SK-N-SH (cell line): ENCODE data around the gene ETV3. TPM values are rescaled to one million over a fixed set of nuclear protein-coding genes. Genes with fewer than 3 reads are reported as not detected.

Experiments used
- CTCF ChIA-PET: fragments of 300-600, 350-600 bp; formaldehyde crosslinking; extraction: SDS; loops from one replicate; lab custom pipeline; 2021; lab: Yijun Ruan, JAX
- POLR2A ChIA-PET: fragments of 350-600 bp; sonication (Branson Sonifier 250); formaldehyde crosslinking; extraction: SDS; loops from one replicate; lab custom pipeline; 2020; ENCODE audit warnings: antibody characterized with exemption, inconsistent platforms; lab: Yijun Ruan, JAX
- DNase-seq: peaks from one replicate; pipeline ENCODE4 v3.0.0; 2012
- H2AFZ ChIP-seq: fragments of 200-600 bp; sonication (generic); 2 replicates; pipeline ENCODE4 v1.8.1; 2016; ENCODE audit warnings: antibody characterized with exemption, mild to moderate bottlenecking, low read depth
- H3F3A ChIP-seq: fragments of 200-600 bp; sonication (generic); replicated peaks from 2 replicates; pipeline ENCODE3; 2016; ENCODE audit warnings: antibody characterized with exemption, mild to moderate bottlenecking; ENCODE audit not compliant: insufficient read depth
- H3K27ac ChIP-seq, 2 experiments: fragments of 200-500 bp in 1 of 2; fragments of 200-600 bp in 1 of 2; sonication (Bioruptor generic) in 1 of 2; sonication (generic), shearing (Covaris generic) in 1 of 2; 2 replicates each; pipeline versions ENCODE4 v1.5.1 to v1.6.1; 2014 to 2016; ENCODE audit warnings: low read depth in 2 of 2, inconsistent platforms in 1 of 2, low read length in 1 of 2, mild to moderate bottlenecking in 1 of 2, mixed read lengths in 1 of 2
- H3K27me3 ChIP-seq: fragments of 200-600 bp; sonication (generic), shearing (Covaris generic); 2 replicates; pipeline ENCODE4 v1.6.1; 2016; ENCODE audit warnings: mixed run types; ENCODE audit not compliant: insufficient read depth
- H3K36me3 ChIP-seq, 2 experiments: fragments of 200-500 bp in 1 of 2; fragments of 200-600 bp in 1 of 2; sonication (Bioruptor generic) in 1 of 2; sonication (generic) in 1 of 2; replicated peaks in 1 of 2; 2 replicates each; pipeline versions ENCODE3 to v1.5.1; 2014 to 2016; ENCODE audit warnings: low read length in 1 of 2, mild to moderate bottlenecking in 1 of 2; ENCODE audit not compliant: insufficient read depth in 2 of 2, control insufficient read depth in 1 of 2
- H3K4me1 ChIP-seq, 2 experiments: fragments of 200-500 bp in 1 of 2; fragments of 200-600 bp in 1 of 2; sonication (Bioruptor generic) in 1 of 2; sonication (generic), shearing (Covaris generic) in 1 of 2; 2 replicates each; pipeline versions ENCODE4 v1.5.1 to v1.6.1; 2014 to 2016; ENCODE audit warnings: low read depth in 1 of 2, low read length in 1 of 2, mixed run types in 1 of 2; ENCODE audit not compliant: insufficient read depth in 2 of 2, control insufficient read depth in 1 of 2
- H3K4me2 ChIP-seq: fragments of 200-600 bp; sonication (generic), shearing (Covaris generic); 2 replicates; pipeline ENCODE4 v1.6.1; 2017; ENCODE audit warnings: mixed run types
- H3K4me3 ChIP-seq, 2 experiments: fragments of 200-500 bp in 1 of 2; fragments of 200-600 bp in 1 of 2; sonication (Bioruptor generic) in 1 of 2; sonication (generic), shearing (Covaris generic) in 1 of 2; 2 replicates each; pipeline versions ENCODE4 v1.5.1 to v1.8.1; 2014 to 2016; ENCODE audit warnings: low read depth in 2 of 2, inconsistent platforms in 1 of 2, low read length in 1 of 2, mild to moderate bottlenecking in 1 of 2, mixed read lengths in 1 of 2, moderate library complexity in 1 of 2
- H3K79me2 ChIP-seq: fragments of 200-600 bp; sonication (generic); 2 replicates; pipeline ENCODE4 v1.8.1; 2017; ENCODE audit warnings: mild to moderate bottlenecking; ENCODE audit not compliant: insufficient read depth
- H3K9ac ChIP-seq: fragments of 200-600 bp; sonication (generic); 2 replicates; pipeline ENCODE4 v1.6.1; 2017; ENCODE audit warnings: mixed run types
- H3K9me2 ChIP-seq: fragments of 200-600 bp; sonication (generic); 2 replicates; pipeline ENCODE4 v1.6.1; 2017; ENCODE audit warnings: mixed run types
- H3K9me3 ChIP-seq: fragments of 200-600 bp; sonication (generic); 2 replicates; pipeline ENCODE4 v1.6.1; 2017; ENCODE audit warnings: mixed run types, mild to moderate bottlenecking, moderate library complexity
- H4K20me1 ChIP-seq: fragments of 200-600 bp; sonication (generic); 2 replicates; pipeline ENCODE4 v1.6.1; 2017; ENCODE audit warnings: mild to moderate bottlenecking, mixed run types; ENCODE audit not compliant: insufficient read depth
- CHD2 ChIP-seq: fragments of 150-350 bp; IDR thresholded peaks from 2 replicates; pipeline ENCODE4 v1.6.1; 2018; ENCODE audit warnings: low read length; ENCODE audit not compliant: partially characterized antibody
- ELF1 ChIP-seq: IDR thresholded peaks from 2 replicates; pipeline ENCODE4 v1.4.0; 2012
- EZH2phosphoT487 ChIP-seq: fragments of 200-600 bp; sonication (generic); IDR thresholded peaks from 2 replicates; pipeline ENCODE4 v1.6.1; 2017; ENCODE audit warnings: low read depth, mixed run types, mild to moderate bottlenecking, antibody characterized with exemption, moderate library complexity, borderline replicate concordance
- FOSL2 ChIP-seq: IDR thresholded peaks from 2 replicates; pipeline ENCODE4 v1.4.0; 2012; ENCODE audit warnings: low read depth, mild to moderate bottlenecking, moderate library complexity, borderline replicate concordance
- FOXJ3 ChIP-seq: sonication (generic); formaldehyde crosslinking; IDR thresholded peaks from 2 replicates; pipeline ENCODE4 v1.5.1; 2020; ENCODE audit warnings: mild to moderate bottlenecking, missing genetic modification reagents
- RAD21 ChIP-seq: IDR thresholded peaks from 2 replicates; pipeline ENCODE4 v1.6.1; 2012; ENCODE audit warnings: mild to moderate bottlenecking, low read length
- RCOR1 ChIP-seq: fragments of 150-350 bp; IDR thresholded peaks from 2 replicates; pipeline ENCODE4 v1.6.1; 2017; ENCODE audit warnings: antibody characterized with exemption, low read length
- RXRA ChIP-seq: IDR thresholded peaks from 2 replicates; pipeline ENCODE4 v1.4.0; 2012; ENCODE audit warnings: low read depth, mild to moderate bottlenecking, borderline replicate concordance
- SMC3 ChIP-seq: IDR thresholded peaks from 2 replicates; pipeline ENCODE4 v1.6.1; 2012; ENCODE audit warnings: low read depth, low read length, improper control_type of control experiment
- TAF1 ChIP-seq: IDR thresholded peaks from 2 replicates; pipeline ENCODE4 v1.6.1; 2012; ENCODE audit warnings: low read depth, mild to moderate bottlenecking, low read length, moderate library complexity, borderline replicate concordance
- YY1 ChIP-seq: IDR thresholded peaks from 2 replicates; pipeline ENCODE4 v1.4.0; 2012; ENCODE audit warnings: low read depth, mild to moderate bottlenecking
- WGBS: methylation state at CpG from one replicate; pipeline ENCODE4 v1.1.6; 2017; ENCODE audit warnings: low lambda C conversion rate; 5-methylcytosine and 5-hydroxymethylcytosine counted together
- polyA plus RNA-seq, 3 experiments: library from polyadenylated mRNA; depleted of rRNA; stranded (reverse); fragments of >200 nt; gene quantifications; 2 replicates each; pipeline ENCODE4 v1.2.3, GENCODE V29; 2012
- TF ChIP-seq, protein P1 (sequence below): fragments of 200-600 bp; sonication (generic); IDR thresholded peaks from 2 replicates; pipeline ENCODE4 v1.6.1; 2017; ENCODE audit warnings: antibody characterized with exemption, mild to moderate bottlenecking, moderate library complexity
- TF ChIP-seq, protein P2 (sequence below): IDR thresholded peaks from 2 replicates; pipeline ENCODE4 v1.6.1; 2012; ENCODE audit warnings: mild to moderate bottlenecking, low read depth, low read length, moderate library complexity
- TF ChIP-seq, protein P3 (sequence below): IDR thresholded peaks from 2 replicates; pipeline ENCODE4; 2012

The ETV3 gene
- polyA plus RNA-seq, 1 of the 3 experiments (the other 2 are of a cell fraction) = 5.4 TPM

DNA sequence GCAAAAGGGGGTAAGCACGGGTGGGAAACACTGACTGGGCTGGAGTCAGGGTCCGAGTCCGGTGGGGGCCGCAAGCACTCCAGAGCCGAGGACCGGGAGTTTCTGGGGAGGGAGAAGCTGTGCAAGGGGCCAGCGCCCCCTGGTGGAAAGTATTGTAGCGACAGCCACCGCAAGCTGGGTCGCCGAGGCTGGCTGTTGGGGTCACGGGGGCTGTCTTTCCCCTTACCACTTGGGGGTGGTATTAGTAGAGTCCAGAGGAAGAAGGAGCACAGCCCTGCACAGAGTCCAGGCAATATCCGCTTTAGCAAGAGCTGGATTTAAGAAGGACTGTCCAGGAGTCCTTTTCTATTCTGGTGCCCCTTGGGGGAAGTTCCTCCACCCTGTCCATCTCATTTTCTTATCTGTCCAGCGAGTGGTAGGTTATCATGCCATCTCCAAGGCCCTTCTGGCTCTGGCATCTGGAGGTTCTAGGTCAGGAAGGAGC lies 17.9 kb upstream of the ETV3 start:
- ChIA-PET CTCF (interaction anchor here (0.7 to 18.9 kb wide), 42 partner anchors 9 to 262 kb away, joined by 3 to 586 read pairs (median 5); partner anchors contain the start of genes ETV3 and ETV3L), POLR2A (interaction anchor here (0.6 to 2.9 kb wide), 3 partner anchors 18 to 68 kb away, joined by 3 to 13 read pairs (median 10); partner anchors contain the start of gene ETV3)
- H3K9me3 ChIP-seq = no peaks in the 10 kb centered on the region
- H3K9ac ChIP-seq = no peak overlapping the region
- DNase-seq = peak; percentile 83
- peak overlapping the region; percentile 56; the same call in 1 of the 2 replicates for H3K4me2 ChIP-seq
- peak; percentile 85 for TF ChIP-seq RAD21
- 0 out of 2 replicates have a peak, but pooled peaks have one; percentile 18 for TF ChIP-seq RCOR1
- no peak for TF ChIP-seq FOSL2
- TF ChIP-seq, protein P1, sequence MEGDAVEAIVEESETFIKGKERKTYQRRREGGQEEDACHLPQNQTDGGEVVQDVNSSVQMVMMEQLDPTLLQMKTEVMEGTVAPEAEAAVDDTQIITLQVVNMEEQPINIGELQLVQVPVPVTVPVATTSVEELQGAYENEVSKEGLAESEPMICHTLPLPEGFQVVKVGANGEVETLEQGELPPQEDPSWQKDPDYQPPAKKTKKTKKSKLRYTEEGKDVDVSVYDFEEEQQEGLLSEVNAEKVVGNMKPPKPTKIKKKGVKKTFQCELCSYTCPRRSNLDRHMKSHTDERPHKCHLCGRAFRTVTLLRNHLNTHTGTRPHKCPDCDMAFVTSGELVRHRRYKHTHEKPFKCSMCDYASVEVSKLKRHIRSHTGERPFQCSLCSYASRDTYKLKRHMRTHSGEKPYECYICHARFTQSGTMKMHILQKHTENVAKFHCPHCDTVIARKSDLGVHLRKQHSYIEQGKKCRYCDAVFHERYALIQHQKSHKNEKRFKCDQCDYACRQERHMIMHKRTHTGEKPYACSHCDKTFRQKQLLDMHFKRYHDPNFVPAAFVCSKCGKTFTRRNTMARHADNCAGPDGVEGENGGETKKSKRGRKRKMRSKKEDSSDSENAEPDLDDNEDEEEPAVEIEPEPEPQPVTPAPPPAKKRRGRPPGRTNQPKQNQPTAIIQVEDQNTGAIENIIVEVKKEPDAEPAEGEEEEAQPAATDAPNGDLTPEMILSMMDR = peak; percentile 95
- peak; percentile 93 for TF ChIP-seq SMC3
- 3% methylated on average over 8 of the region's 14 CpGs for WGBS
- H3K27ac ChIP-seq = no peak overlapping the region
- H3K4me3 ChIP-seq = peak overlapping the region in 1 of 2 experiments; percentile 20; a peak in 2 of 4 replicates
- no peaks in the 10 kb centered on the region for H3K36me3 ChIP-seq
- H4K20me1 ChIP-seq = no peaks in the 10 kb centered on the region
- no peaks in the 10 kb centered on the region for H3K9me2 ChIP-seq
- H3K4me1 ChIP-seq = peaks cover 15 to 34% of the 10 kb centered on the region in 2 experiments; a peak in 3 of 4 replicates
- H3K27me3 ChIP-seq = no peaks in the 10 kb centered on the region
- no peaks in the 10 kb centered on the region for H3K79me2 ChIP-seq
- H3F3A ChIP-seq = no peaks in the 10 kb centered on the region
- no peak overlapping the region for H2AFZ ChIP-seq

DNA sequence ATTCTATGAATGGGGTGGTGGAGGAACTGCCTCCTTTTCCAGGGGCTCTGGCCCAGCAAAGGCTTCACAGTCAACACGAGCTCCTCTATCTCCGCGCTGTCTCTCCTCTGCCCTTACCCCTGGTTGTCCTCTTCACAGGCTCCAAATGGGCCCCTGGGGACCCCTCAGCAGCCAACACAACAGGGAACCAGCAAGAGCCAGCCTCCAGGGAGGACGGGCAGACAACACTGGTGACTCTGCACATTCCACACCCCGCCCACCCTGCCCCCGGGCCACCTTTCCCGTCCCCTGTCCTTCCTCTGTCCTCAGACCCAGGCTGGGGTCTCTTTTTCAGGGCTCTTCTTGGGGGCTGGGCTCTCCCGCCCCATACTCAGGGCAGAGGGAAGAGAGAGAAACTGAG lies 17.5 kb upstream of the ETV3 start:
- WGBS = 32% methylated on average over 8 of the region's 8 CpGs
- no peak for DNase-seq
- H3K4me3 ChIP-seq = peak overlapping the region in 1 of 2 experiments; percentile 20; a peak in 2 of 4 replicates
- TF ChIP-seq TAF1 = no peak
- TF ChIP-seq, protein P2, sequence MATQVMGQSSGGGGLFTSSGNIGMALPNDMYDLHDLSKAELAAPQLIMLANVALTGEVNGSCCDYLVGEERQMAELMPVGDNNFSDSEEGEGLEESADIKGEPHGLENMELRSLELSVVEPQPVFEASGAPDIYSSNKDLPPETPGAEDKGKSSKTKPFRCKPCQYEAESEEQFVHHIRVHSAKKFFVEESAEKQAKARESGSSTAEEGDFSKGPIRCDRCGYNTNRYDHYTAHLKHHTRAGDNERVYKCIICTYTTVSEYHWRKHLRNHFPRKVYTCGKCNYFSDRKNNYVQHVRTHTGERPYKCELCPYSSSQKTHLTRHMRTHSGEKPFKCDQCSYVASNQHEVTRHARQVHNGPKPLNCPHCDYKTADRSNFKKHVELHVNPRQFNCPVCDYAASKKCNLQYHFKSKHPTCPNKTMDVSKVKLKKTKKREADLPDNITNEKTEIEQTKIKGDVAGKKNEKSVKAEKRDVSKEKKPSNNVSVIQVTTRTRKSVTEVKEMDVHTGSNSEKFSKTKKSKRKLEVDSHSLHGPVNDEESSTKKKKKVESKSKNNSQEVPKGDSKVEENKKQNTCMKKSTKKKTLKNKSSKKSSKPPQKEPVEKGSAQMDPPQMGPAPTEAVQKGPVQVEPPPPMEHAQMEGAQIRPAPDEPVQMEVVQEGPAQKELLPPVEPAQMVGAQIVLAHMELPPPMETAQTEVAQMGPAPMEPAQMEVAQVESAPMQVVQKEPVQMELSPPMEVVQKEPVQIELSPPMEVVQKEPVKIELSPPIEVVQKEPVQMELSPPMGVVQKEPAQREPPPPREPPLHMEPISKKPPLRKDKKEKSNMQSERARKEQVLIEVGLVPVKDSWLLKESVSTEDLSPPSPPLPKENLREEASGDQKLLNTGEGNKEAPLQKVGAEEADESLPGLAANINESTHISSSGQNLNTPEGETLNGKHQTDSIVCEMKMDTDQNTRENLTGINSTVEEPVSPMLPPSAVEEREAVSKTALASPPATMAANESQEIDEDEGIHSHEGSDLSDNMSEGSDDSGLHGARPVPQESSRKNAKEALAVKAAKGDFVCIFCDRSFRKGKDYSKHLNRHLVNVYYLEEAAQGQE = no peak
- TF ChIP-seq CHD2 = no peak
- no peak for TF ChIP-seq RAD21
- TF ChIP-seq RXRA = no peak
- no peak for TF ChIP-seq EZH2phosphoT487
- no peak for TF ChIP-seq YY1
- TF ChIP-seq SMC3 = no peak
- no peak for TF ChIP-seq FOXJ3 (CRISPR knock-in tag)
- no peak for TF ChIP-seq ELF1
- TF ChIP-seq, protein P3, sequence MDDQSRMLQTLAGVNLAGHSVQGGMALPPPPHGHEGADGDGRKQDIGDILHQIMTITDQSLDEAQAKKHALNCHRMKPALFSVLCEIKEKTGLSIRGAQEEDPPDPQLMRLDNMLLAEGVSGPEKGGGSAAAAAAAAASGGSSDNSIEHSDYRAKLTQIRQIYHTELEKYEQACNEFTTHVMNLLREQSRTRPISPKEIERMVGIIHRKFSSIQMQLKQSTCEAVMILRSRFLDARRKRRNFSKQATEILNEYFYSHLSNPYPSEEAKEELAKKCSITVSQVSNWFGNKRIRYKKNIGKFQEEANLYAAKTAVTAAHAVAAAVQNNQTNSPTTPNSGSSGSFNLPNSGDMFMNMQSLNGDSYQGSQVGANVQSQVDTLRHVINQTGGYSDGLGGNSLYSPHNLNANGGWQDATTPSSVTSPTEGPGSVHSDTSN = no peak
- H3K4me2 ChIP-seq = peak overlapping the region; percentile 56; the same call in 1 of the 2 replicates
- POLR2A ChIA-PET = interaction anchor here (2.7 to 2.9 kb wide), 2 partner anchors 17 to 65 kb away, joined by 10 to 13 read pairs; partner anchors contain the start of gene ETV3
- no peak overlapping the region for H3K9ac ChIP-seq
- no peak overlapping the region for H2AFZ ChIP-seq
- H3K9me3 ChIP-seq = no peaks in the 10 kb centered on the region
- H4K20me1 ChIP-seq = no peaks in the 10 kb centered on the region
- no peaks in the 10 kb centered on the region; the same call in 1 of the 2 replicates for H3K27me3 ChIP-seq
- no peak overlapping the region for H3K27ac ChIP-seq
- peaks cover 15 to 34% of the 10 kb centered on the region in 2 experiments; a peak in 3 of 4 replicates for H3K4me1 ChIP-seq
- no peaks in the 10 kb centered on the region for H3K9me2 ChIP-seq
- CTCF ChIA-PET = interaction anchor here (0.6 to 18.9 kb wide), 36 partner anchors 8 to 238 kb away, joined by 3 to 586 read pairs (median 6); partner anchors contain the start of genes ETV3 and ETV3L
- no peaks in the 10 kb centered on the region for H3K79me2 ChIP-seq
- H3F3A ChIP-seq = no peaks in the 10 kb centered on the region
- no peaks in the 10 kb centered on the region for H3K36me3 ChIP-seq
